ENCODE data around the gene HCN4. TPM values are rescaled to one million over a fixed set of nuclear protein-coding genes. Genes with fewer than 3 reads are reported as not detected.

Gene HCN4
- polyA plus RNA-seq, 4 donors: 0.13 to 0.45 (median 0.27) TPM

DNA sequence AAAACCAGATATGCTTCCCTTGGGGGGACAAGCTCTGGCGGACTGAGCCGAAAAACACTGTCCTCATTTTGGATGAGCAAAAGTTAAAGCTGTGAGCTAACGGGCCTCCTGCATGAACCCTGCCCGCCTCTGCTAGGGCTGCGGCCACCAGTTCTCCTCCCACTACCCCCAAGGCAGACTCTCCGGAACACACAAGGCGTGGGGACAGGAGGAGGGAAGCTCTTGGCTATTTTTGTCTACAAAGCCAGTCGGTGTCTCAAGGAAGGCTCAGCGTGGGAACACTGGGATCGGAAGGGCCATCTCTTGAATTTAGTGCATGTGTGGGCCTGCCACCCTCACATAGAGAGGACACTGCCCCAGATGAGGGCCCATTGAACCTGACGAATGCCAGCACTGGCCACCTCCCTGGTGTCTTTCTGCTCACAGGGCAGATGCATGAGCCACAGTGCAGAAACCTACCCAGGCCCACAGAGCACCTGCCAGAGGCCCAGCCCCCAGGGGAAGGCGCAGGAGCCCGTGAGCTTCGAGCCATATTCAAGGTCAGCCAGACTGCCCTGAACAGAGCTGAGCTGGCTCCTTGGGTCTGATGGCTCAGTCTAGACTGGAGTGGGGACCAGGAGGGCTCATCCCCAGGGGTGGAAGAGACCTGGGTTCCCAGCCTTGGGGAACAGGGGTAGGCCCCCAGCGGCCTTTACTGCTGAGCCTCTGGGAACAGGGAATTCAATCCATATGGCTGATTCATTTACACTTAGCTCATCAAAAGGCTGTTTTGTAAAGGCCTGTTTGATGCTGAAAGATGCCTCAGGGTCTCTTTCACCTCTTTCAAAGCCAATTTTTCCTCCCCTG, 38.3 kb downstream of the HCN4 start:
- Histone ChIP-seq H3K27ac (ENCODE audit: low read depth in 1 of 3, low read length in 2 of 3) (no peak overlapping the region), H3K4me3 (ENCODE audit: low read depth in 1 of 3, low read length in 3 of 3) (no peak overlapping the region), H3K9me3 (ENCODE audit: control insufficient read depth in 2 of 2, insufficient read depth in 1 of 2, low read depth in 1 of 2, low read length in 1 of 2) (no peaks in the 10 kb centered on the region), H3K4me1 (ENCODE audit: control insufficient read depth in 3 of 3, insufficient read depth in 2 of 3, low read depth in 1 of 3, low read length in 2 of 3) (peaks cover 0 to 3% (median 0%) of the 10 kb centered on the region in 3 donors), H3K27me3 (ENCODE audit: control insufficient read depth in 3 of 3, insufficient read depth in 3 of 3, low read length in 3 of 3) (no peaks in the 10 kb centered on the region), H3K36me3 (ENCODE audit: control insufficient read depth in 3 of 3, insufficient read depth in 2 of 3, low read depth in 1 of 3, low read length in 3 of 3) (no peaks in the 10 kb centered on the region)
- FAIRE-seq (no peak), DNase-seq (no peak)
- 80 to 85% (median 85%) methylated on average over 15 of the region's 15 CpGs for WGBS, 3 donors

- H3K4me3 ChIP-seq (ENCODE audit: low read depth in 1 of 3, low read length in 3 of 3): no peak overlapping the region
- H3K27ac ChIP-seq (ENCODE audit: low read depth in 1 of 3, low read length in 2 of 3): no peak overlapping the region
- H3K27me3 ChIP-seq (ENCODE audit: control insufficient read depth in 3 of 3, insufficient read depth in 3 of 3, low read length in 3 of 3): peaks cover 0 to 3% (median 0%) of the 10 kb centered on the region in 3 donors
- DNase-seq: no peak
- no peaks in the 10 kb centered on the region for H3K36me3 ChIP-seq (ENCODE audit: control insufficient read depth in 3 of 3, insufficient read depth in 2 of 3, low read depth in 1 of 3, low read length in 3 of 3)
- no peak for FAIRE-seq
- peaks cover 0 to 3% (median 0%) of the 10 kb centered on the region in 3 donors for H3K4me1 ChIP-seq (ENCODE audit: control insufficient read depth in 3 of 3, insufficient read depth in 2 of 3, low read depth in 1 of 3, low read length in 2 of 3)
- 90 to 91% (median 90%) methylated on average over 21 of the region's 21 CpGs for WGBS, 3 donors
- no peaks in the 10 kb centered on the region for H3K9me3 ChIP-seq (ENCODE audit: control insufficient read depth in 2 of 2, insufficient read depth in 1 of 2, low read depth in 1 of 2, low read length in 1 of 2)
These were observed 39.1 kb downstream of the HCN4 start for GRCh38 chr15:73329501-73330200.

DNA sequence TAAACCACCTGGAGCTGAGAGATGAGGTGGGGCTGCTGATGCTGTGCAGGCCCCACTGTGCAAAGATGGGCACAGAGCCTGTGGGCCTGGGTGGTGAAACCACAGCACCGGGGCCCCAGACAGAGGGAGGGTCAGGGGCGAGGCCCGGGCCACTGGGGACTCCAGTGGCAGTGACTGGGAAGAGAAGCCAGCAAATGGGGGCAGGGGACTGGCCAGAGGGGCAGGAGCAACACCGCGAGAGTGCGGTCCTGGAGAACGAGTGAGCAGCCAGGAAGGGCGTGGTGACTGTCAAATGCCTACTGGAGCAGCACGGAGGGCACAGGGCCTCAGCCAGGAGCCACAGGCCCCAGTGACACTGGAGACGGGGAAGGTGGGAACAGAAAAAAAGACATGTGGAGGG, 39.8 kb downstream of the HCN4 start:
- 77 to 84% (median 79%) methylated on average over 10 of the region's 10 CpGs for WGBS, 3 donors
- Histone ChIP-seq H3K27me3 (ENCODE audit: control insufficient read depth in 3 of 3, insufficient read depth in 3 of 3, low read length in 3 of 3) (peaks cover 0 to 3% (median 0%) of the 10 kb centered on the region in 3 donors), H3K27ac (ENCODE audit: low read depth in 1 of 3, low read length in 2 of 3) (no peak overlapping the region), H3K4me3 (ENCODE audit: low read depth in 1 of 3, low read length in 3 of 3) (no peak overlapping the region), H3K36me3 (ENCODE audit: control insufficient read depth in 3 of 3, insufficient read depth in 2 of 3, low read depth in 1 of 3, low read length in 3 of 3) (no peaks in the 10 kb centered on the region), H3K9me3 (ENCODE audit: control insufficient read depth in 2 of 2, insufficient read depth in 1 of 2, low read depth in 1 of 2, low read length in 1 of 2) (peaks cover 0 to 5% of the 10 kb centered on the region in 2 donors), H3K4me1 (ENCODE audit: control insufficient read depth in 3 of 3, insufficient read depth in 2 of 3, low read depth in 1 of 3, low read length in 2 of 3) (peaks cover 0 to 3% (median 0%) of the 10 kb centered on the region in 3 donors)
- DNase-seq (no peak), FAIRE-seq (no peak)

- Histone ChIP-seq H3K27me3 (ENCODE audit: control insufficient read depth in 3 of 3, insufficient read depth in 3 of 3, low read length in 3 of 3) (peaks cover 0 to 3% (median 0%) of the 10 kb centered on the region in 3 donors), H3K27ac (ENCODE audit: low read depth in 1 of 3, low read length in 2 of 3) (no peak overlapping the region), H3K36me3 (ENCODE audit: control insufficient read depth in 3 of 3, insufficient read depth in 2 of 3, low read depth in 1 of 3, low read length in 3 of 3) (no peaks in the 10 kb centered on the region), H3K4me3 (ENCODE audit: low read depth in 1 of 3, low read length in 3 of 3) (no peak overlapping the region), H3K4me1 (ENCODE audit: control insufficient read depth in 3 of 3, insufficient read depth in 2 of 3, low read depth in 1 of 3, low read length in 2 of 3) (peaks cover 0 to 3% (median 0%) of the 10 kb centered on the region in 3 donors), H3K9me3 (ENCODE audit: control insufficient read depth in 2 of 2, insufficient read depth in 1 of 2, low read depth in 1 of 2, low read length in 1 of 2) (peaks cover 0 to 5% of the 10 kb centered on the region in 2 donors)
- WGBS, 3 donors: 82 to 88% (median 85%) methylated on average over 12 of the region's 12 CpGs
- no peak for FAIRE-seq
- no peak for DNase-seq
These were observed 40.5 kb downstream of the HCN4 start for GRCh38 chr15:73328149-73328820.

DNA sequence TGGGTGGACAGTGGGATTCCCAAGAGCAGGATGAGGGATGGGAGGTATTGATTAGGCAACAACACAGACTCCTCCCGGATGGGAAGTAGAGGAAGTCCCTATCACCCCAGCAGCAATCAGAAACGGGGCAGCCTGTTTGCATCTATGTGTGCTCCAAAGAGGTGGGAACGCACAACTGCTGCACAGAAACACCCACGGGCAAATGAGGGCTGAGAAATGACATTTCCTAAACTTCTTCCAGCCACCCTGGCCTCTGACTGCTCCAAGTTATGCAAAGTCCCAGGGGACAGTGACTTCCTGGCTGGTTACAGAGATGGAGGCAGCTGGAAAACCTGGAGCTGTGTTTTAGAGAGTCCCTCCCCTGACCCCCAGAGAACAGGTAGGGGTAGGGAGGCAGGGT, 42.6 kb downstream of the HCN4 start:
- FAIRE-seq: no peak
- no peaks in the 10 kb centered on the region for H3K36me3 ChIP-seq (ENCODE audit: control insufficient read depth in 3 of 3, insufficient read depth in 2 of 3, low read depth in 1 of 3, low read length in 3 of 3)

GRCh38 chr15:73325191-73325861, 43.4 kb downstream of the HCN4 start:
- FAIRE-seq (no peak), DNase-seq (no peak)
- Histone ChIP-seq H3K4me1 (ENCODE audit: control insufficient read depth in 3 of 3, insufficient read depth in 2 of 3, low read depth in 1 of 3, low read length in 2 of 3) (no peaks in the 10 kb centered on the region), H3K36me3 (ENCODE audit: control insufficient read depth in 3 of 3, insufficient read depth in 2 of 3, low read depth in 1 of 3, low read length in 3 of 3) (no peaks in the 10 kb centered on the region), H3K9me3 (ENCODE audit: control insufficient read depth in 2 of 2, insufficient read depth in 1 of 2, low read depth in 1 of 2, low read length in 1 of 2) (peaks cover 0 to 5% of the 10 kb centered on the region in 2 donors), H3K27me3 (ENCODE audit: control insufficient read depth in 3 of 3, insufficient read depth in 3 of 3, low read length in 3 of 3) (peaks cover 0 to 3% (median 0%) of the 10 kb centered on the region in 3 donors), H3K27ac (ENCODE audit: low read depth in 1 of 3, low read length in 2 of 3) (no peak overlapping the region), H3K4me3 (ENCODE audit: low read depth in 1 of 3, low read length in 3 of 3) (no peak overlapping the region)
- WGBS, 3 donors: 67 to 68% (median 67%) methylated on average over 29 of the region's 29 CpGs

More for the DNA sequence above, 42.6 kb downstream of the HCN4 start:
- Histone ChIP-seq H3K27me3 (ENCODE audit: control insufficient read depth in 3 of 3, insufficient read depth in 3 of 3, low read length in 3 of 3) (peaks cover 0 to 3% (median 0%) of the 10 kb centered on the region in 3 donors), H3K9me3 (ENCODE audit: control insufficient read depth in 2 of 2, insufficient read depth in 1 of 2, low read depth in 1 of 2, low read length in 1 of 2) (peaks cover 0 to 5% of the 10 kb centered on the region in 2 donors), H3K27ac (ENCODE audit: low read depth in 1 of 3, low read length in 2 of 3) (no peak overlapping the region), H3K4me1 (ENCODE audit: control insufficient read depth in 3 of 3, insufficient read depth in 2 of 3, low read depth in 1 of 3, low read length in 2 of 3) (no peaks in the 10 kb centered on the region), H3K4me3 (ENCODE audit: low read depth in 1 of 3, low read length in 3 of 3) (no peak overlapping the region)
- 41 to 48% (median 43%) methylated on average over 4 of the region's 4 CpGs for WGBS, 3 donors
- DNase-seq: no peak

DNA sequence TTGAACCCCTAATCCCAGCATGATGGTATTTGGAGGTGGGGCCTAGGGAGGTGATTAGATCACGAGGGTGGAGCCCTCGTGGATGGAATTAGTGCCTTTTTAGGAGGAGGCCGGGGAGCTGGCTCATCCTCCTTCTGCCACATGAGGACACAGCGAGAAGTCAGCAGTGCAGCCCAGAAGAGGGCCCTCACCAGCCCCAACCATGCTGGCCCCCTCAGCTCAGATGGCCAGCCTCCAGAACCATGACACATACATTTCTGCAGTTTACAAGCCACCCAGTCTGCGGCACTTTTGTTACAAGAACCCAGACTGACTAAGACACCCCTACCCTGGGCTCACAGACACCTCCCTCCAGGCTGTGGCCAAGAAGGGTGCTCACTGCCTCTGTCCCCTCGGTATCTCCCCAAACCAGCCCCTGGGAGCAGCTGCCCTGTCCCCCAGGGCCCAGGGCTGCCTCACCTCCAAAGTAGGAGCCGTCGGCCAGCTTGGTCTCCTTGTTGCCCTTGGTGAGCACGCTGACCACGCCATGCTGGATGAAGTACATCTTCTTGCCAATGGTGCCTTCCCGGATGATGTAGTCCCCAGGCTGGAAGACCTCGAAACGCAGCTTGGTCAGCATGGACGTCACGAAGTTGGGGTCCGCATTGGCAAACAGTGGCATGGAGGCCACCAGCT, 44.1 kb downstream of the HCN4 start:
- FAIRE-seq (no peak), DNase-seq (no peak)
- Histone ChIP-seq H3K36me3 (ENCODE audit: control insufficient read depth in 3 of 3, insufficient read depth in 2 of 3, low read depth in 1 of 3, low read length in 3 of 3) (no peaks in the 10 kb centered on the region), H3K4me1 (ENCODE audit: control insufficient read depth in 3 of 3, insufficient read depth in 2 of 3, low read depth in 1 of 3, low read length in 2 of 3) (no peaks in the 10 kb centered on the region), H3K4me3 (ENCODE audit: low read depth in 1 of 3, low read length in 3 of 3) (no peak overlapping the region), H3K27me3 (ENCODE audit: control insufficient read depth in 3 of 3, insufficient read depth in 3 of 3, low read length in 3 of 3) (peaks cover 0 to 3% (median 0%) of the 10 kb centered on the region in 3 donors), H3K27ac (ENCODE audit: low read depth in 1 of 3, low read length in 2 of 3) (no peak overlapping the region), H3K9me3 (ENCODE audit: control insufficient read depth in 2 of 2, insufficient read depth in 1 of 2, low read depth in 1 of 2, low read length in 1 of 2) (peaks cover 0 to 5% of the 10 kb centered on the region in 2 donors)
- 92 to 93% (median 92%) methylated on average over 16 of the region's 16 CpGs for WGBS, 3 donors
